ENCODE data around the gene ENPP4.
A peak's percentile ranks its signal among the peaks of the same experiment; 100 is the strongest.
"Not testable (repeated sequence)": the region's sequence is repeated elsewhere in the genome, so short reads cannot be mapped to it uniquely, and the experiment has no call there.

Gene ENPP4

GRCh38 chr6:46130666-46131065 lies 877 bp downstream of the ENPP4 start:
- Histone ChIP-seq H3K27me3 (ENCODE audit: control insufficient read depth, low read length) (no peaks in the 10 kb centered on the region), H3F3A (ENCODE audit: control insufficient read depth, insufficient read depth) (no peaks in the 10 kb centered on the region), H3K9me3 (ENCODE audit: control insufficient read depth, insufficient read depth, low read length) (no peaks in the 10 kb centered on the region), H3K9me2 (replicated peaks; ENCODE audit: control insufficient read depth, low read length) (no peaks in the 10 kb centered on the region), H4K20me1 (ENCODE audit: control insufficient read depth, insufficient read depth, low read depth, low read length) (no peaks in the 10 kb centered on the region), H3K4me3 (ENCODE audit: low read length) (peak overlapping the region; percentile 98), H3K4me1 (ENCODE audit: control insufficient read depth, low read length) (peaks cover 23% of the 10 kb centered on the region), H3K36me3 (ENCODE audit: control insufficient read depth, low read length) (no peaks in the 10 kb centered on the region; the same call in 1 of the 2 replicates), H3K79me2 (ENCODE audit: control insufficient read depth, low read length) (peaks cover 54% of the 10 kb centered on the region), H3K4me2 (ENCODE audit: low read length) (peak overlapping the region; percentile 75), H3K27ac (ENCODE audit: low read depth, low read length) (no peak overlapping the region)
- TF ChIP-seq CTCF (IDR thresholded peaks at IDR 0.05; ENCODE audit: low read depth, low read length, poor library complexity, severe bottlenecking) (no peak), EZH2phosphoT487 (IDR thresholded peaks at IDR 0.05; ENCODE audit: borderline replicate concordance, low read length) (no peak)

- H3K4me1 ChIP-seq (ENCODE audit: control insufficient read depth, low read length): peaks cover 23% of the 10 kb centered on the region
- not testable (repeated sequence) for H4K20me1 ChIP-seq (ENCODE audit: control insufficient read depth, insufficient read depth, low read depth, low read length); H3K4me2 ChIP-seq (ENCODE audit: low read length); H3K36me3 ChIP-seq (ENCODE audit: control insufficient read depth, low read length); H3K4me3 ChIP-seq (ENCODE audit: low read length); H3K9me2 ChIP-seq (replicated peaks; ENCODE audit: control insufficient read depth, low read length); H3K27me3 ChIP-seq (ENCODE audit: control insufficient read depth, low read length); H3K27ac ChIP-seq (ENCODE audit: low read depth, low read length); H3K9me3 ChIP-seq (ENCODE audit: control insufficient read depth, insufficient read depth, low read length); H3F3A ChIP-seq (ENCODE audit: control insufficient read depth, insufficient read depth)
- peaks cover 61% of the 10 kb centered on the region for H3K79me2 ChIP-seq (ENCODE audit: control insufficient read depth, low read length)
These were observed 1.5 kb downstream of the ENPP4 start for GRCh38 chr6:46131291-46131690.

GRCh38 chr6:46134216-46134615 lies 4.4 kb downstream of the ENPP4 start:
- Histone ChIP-seq H3K4me1 (ENCODE audit: control insufficient read depth, low read length) (peaks cover 24% of the 10 kb centered on the region), H3K4me2 (ENCODE audit: low read length) (no peak overlapping the region), H3K27me3 (ENCODE audit: control insufficient read depth, low read length) (no peaks in the 10 kb centered on the region), H3K9me2 (replicated peaks; ENCODE audit: control insufficient read depth, low read length) (no peaks in the 10 kb centered on the region), H3K27ac (ENCODE audit: low read depth, low read length) (no peak overlapping the region), H3K4me3 (ENCODE audit: low read length) (no peak overlapping the region), H3F3A (ENCODE audit: control insufficient read depth, insufficient read depth) (no peaks in the 10 kb centered on the region), H3K9me3 (ENCODE audit: control insufficient read depth, insufficient read depth, low read length) (no peaks in the 10 kb centered on the region), H3K79me2 (ENCODE audit: control insufficient read depth, low read length) (peaks cover 73% of the 10 kb centered on the region), H3K36me3 (ENCODE audit: control insufficient read depth, low read length) (no peaks in the 10 kb centered on the region; the same call in 1 of the 2 replicates), H4K20me1 (ENCODE audit: control insufficient read depth, insufficient read depth, low read depth, low read length) (no peaks in the 10 kb centered on the region)
- TF ChIP-seq EZH2phosphoT487 (IDR thresholded peaks at IDR 0.05; ENCODE audit: borderline replicate concordance, low read length): no peak

GRCh38 chr6:46135176-46135575 lies 5.4 kb downstream of the ENPP4 start:
- no peaks in the 10 kb centered on the region for H3F3A ChIP-seq (ENCODE audit: control insufficient read depth, insufficient read depth)
- H3K79me2 ChIP-seq (ENCODE audit: control insufficient read depth, low read length): peaks cover 76% of the 10 kb centered on the region
- H3K4me1 ChIP-seq (ENCODE audit: control insufficient read depth, low read length): peaks cover 24% of the 10 kb centered on the region
- no peaks in the 10 kb centered on the region for H3K9me2 ChIP-seq (replicated peaks; ENCODE audit: control insufficient read depth, low read length)
- H3K27ac ChIP-seq (ENCODE audit: low read depth, low read length): no peak overlapping the region
- H3K4me3 ChIP-seq (ENCODE audit: low read length): no peak overlapping the region
- peaks cover 4% of the 10 kb centered on the region; the same call in 1 of the 2 replicates for H4K20me1 ChIP-seq (ENCODE audit: control insufficient read depth, insufficient read depth, low read depth, low read length)
- H3K36me3 ChIP-seq (ENCODE audit: control insufficient read depth, low read length): no peaks in the 10 kb centered on the region; the same call in 1 of the 2 replicates
- no peaks in the 10 kb centered on the region for H3K9me3 ChIP-seq (ENCODE audit: control insufficient read depth, insufficient read depth, low read length)
- no peak overlapping the region for H3K4me2 ChIP-seq (ENCODE audit: low read length)
- no peak for TF ChIP-seq EZH2phosphoT487 (IDR thresholded peaks at IDR 0.05; ENCODE audit: borderline replicate concordance, low read length)
- no peak for TF ChIP-seq CTCF (IDR thresholded peaks at IDR 0.05; ENCODE audit: low read depth, low read length, poor library complexity, severe bottlenecking)
- H3K27me3 ChIP-seq (ENCODE audit: control insufficient read depth, low read length): no peaks in the 10 kb centered on the region

Measured in DOHH2 (cell line).